Measurements from ENCODE around the gene OPA1.

The OPA1 gene

GRCh38 chr3:193711523-193711963 is 118.5 kb downstream of the OPA1 start:
- no peak for TF ChIP-seq CTCF (conservative IDR thresholded peaks at IDR 0.05; ENCODE audit: low read depth, low read length)
- H3K4me3 ChIP-seq (ENCODE audit: low read depth, low read length), result no peak overlapping the region
- no peak for DNase-seq (ENCODE audit: low read depth)

- no peak for DNase-seq (ENCODE audit: low read depth)
- TF ChIP-seq CTCF (conservative IDR thresholded peaks at IDR 0.05; ENCODE audit: low read depth, low read length), result no peak
These were observed 119.1 kb downstream of the OPA1 start for GRCh38 chr3:193711964-193712598.

GRCh38 chr3:193712938-193713337 is 119.9 kb downstream of the OPA1 start:
- TF ChIP-seq CTCF (conservative IDR thresholded peaks at IDR 0.05; ENCODE audit: low read depth, low read length), result no peak
- no peak overlapping the region for H3K4me3 ChIP-seq (ENCODE audit: low read depth, low read length)

More at GRCh38 chr3:193711964-193712598, 119.1 kb downstream of the OPA1 start:
- no peak overlapping the region for H3K4me3 ChIP-seq (ENCODE audit: low read depth, low read length)

GRCh38 chr3:193714523-193715137 is 121.6 kb downstream of the OPA1 start:
- no peak for TF ChIP-seq CTCF (conservative IDR thresholded peaks at IDR 0.05; ENCODE audit: low read depth, low read length)
- no peak for DNase-seq (ENCODE audit: low read depth)
- H3K4me3 ChIP-seq (ENCODE audit: low read depth, low read length), result no peak overlapping the region

More at GRCh38 chr3:193712938-193713337, 119.9 kb downstream of the OPA1 start:
- no peak for DNase-seq (ENCODE audit: low read depth)

- no peak for TF ChIP-seq CTCF (conservative IDR thresholded peaks at IDR 0.05; ENCODE audit: low read depth, low read length)
- no peak for DNase-seq (ENCODE audit: low read depth)
These were observed 123.1 kb downstream of the OPA1 start for GRCh38 chr3:193716150-193716549.

GRCh38 chr3:193719735-193720134 is 126.7 kb downstream of the OPA1 start:
- no peak for DNase-seq (ENCODE audit: low read depth)
- no peak overlapping the region for H3K4me3 ChIP-seq (ENCODE audit: low read depth, low read length)
- TF ChIP-seq CTCF (conservative IDR thresholded peaks at IDR 0.05; ENCODE audit: low read depth, low read length), result no peak

More at GRCh38 chr3:193716150-193716549, 123.1 kb downstream of the OPA1 start:
- H3K4me3 ChIP-seq (ENCODE audit: low read depth, low read length), result no peak overlapping the region

GRCh38 chr3:193720169-193720568 is 127.2 kb downstream of the OPA1 start:
- no peak for TF ChIP-seq CTCF (conservative IDR thresholded peaks at IDR 0.05; ENCODE audit: low read depth, low read length)
- no peak for DNase-seq (ENCODE audit: low read depth)

More at GRCh38 chr3:193720169-193720568, 127.2 kb downstream of the OPA1 start:
- H3K4me3 ChIP-seq (ENCODE audit: low read depth, low read length), result no peak overlapping the region

Measured in choroid plexus epithelial cell (primary cell).